Measurements from ENCODE around the gene M1AP. TPM values are rescaled to one million over a fixed set of nuclear protein-coding genes. Genes with fewer than 3 reads are reported as not detected.
"Not testable (repeated sequence)": the region's sequence is repeated elsewhere in the genome, so short reads cannot be mapped to it uniquely, and the experiment has no call there.

The M1AP gene
- total and polyA plus RNA-seq, 4 donors = 0.77 to 1.2 (median 0.88) TPM

GRCh38 chr2:74564222-74564621 is 83.9 kb downstream of the M1AP start:
- H3K36me3 ChIP-seq (ENCODE audit: control insufficient read depth in 4 of 4, insufficient read depth in 4 of 4, low read length in 4 of 4) = no peaks in the 10 kb centered on the region
- no peak for TF ChIP-seq CTCF (IDR thresholded peaks at IDR 0.05; ENCODE audit: control extremely low read depth, extremely low read depth)
- H3K4me1 ChIP-seq (ENCODE audit: control insufficient read depth in 5 of 5, insufficient read depth in 5 of 5, low read length in 5 of 5) = no peaks in the 10 kb centered on the region
- H3K27ac ChIP-seq (ENCODE audit: low read depth in 1 of 2, low read length in 1 of 2) = no peak overlapping the region
- DNase-seq = no peak
- ATAC-seq (ENCODE audit: insufficient read depth, low FRiP score) = no peak
- peaks cover 0 to 39% (median 13%) of the 10 kb centered on the region in 3 donors for H3K27me3 ChIP-seq (ENCODE audit: control insufficient read depth in 3 of 3, insufficient read depth in 3 of 3, low read length in 2 of 3)
- no peaks in the 10 kb centered on the region for H3K9me3 ChIP-seq (ENCODE audit: control insufficient read depth in 4 of 4, insufficient read depth in 3 of 4, low read length in 3 of 4)
- 77 to 88% methylated on average over 5 of the region's 5 CpGs for WGBS, 2 donors
- H3K9ac ChIP-seq (ENCODE audit: insufficient read depth in 1 of 2, low read length in 2 of 2) = no peak overlapping the region
- H3K4me3 ChIP-seq = no peak overlapping the region

GRCh38 chr2:74562126-74562775 is 85.9 kb downstream of the M1AP start:
- 79 to 85% methylated on average over 7 of the region's 7 CpGs for WGBS, 2 donors
- no peak overlapping the region for H3K27ac ChIP-seq (ENCODE audit: low read depth in 1 of 2, low read length in 1 of 2)
- no peak overlapping the region for H3K4me3 ChIP-seq
- H3K9ac ChIP-seq (ENCODE audit: insufficient read depth in 1 of 2, low read length in 2 of 2) = no peak overlapping the region
- H3K27me3 ChIP-seq (ENCODE audit: control insufficient read depth in 3 of 3, insufficient read depth in 3 of 3, low read length in 2 of 3) = peaks cover 0 to 25% (median 13%) of the 10 kb centered on the region in 3 donors
- no peak for ATAC-seq (ENCODE audit: insufficient read depth, low FRiP score)
- TF ChIP-seq CTCF (IDR thresholded peaks at IDR 0.05; ENCODE audit: control extremely low read depth, extremely low read depth) = no peak
- no peaks in the 10 kb centered on the region for H3K36me3 ChIP-seq (ENCODE audit: control insufficient read depth in 4 of 4, insufficient read depth in 4 of 4, low read length in 4 of 4)
- H3K4me1 ChIP-seq (ENCODE audit: control insufficient read depth in 5 of 5, insufficient read depth in 5 of 5, low read length in 5 of 5) = no peaks in the 10 kb centered on the region
- DNase-seq = no peak
- no peaks in the 10 kb centered on the region for H3K9me3 ChIP-seq (ENCODE audit: control insufficient read depth in 4 of 4, insufficient read depth in 3 of 4, low read length in 3 of 4)

GRCh38 chr2:74561022-74561421 is 87.1 kb downstream of the M1AP start:
- H3K4me1 ChIP-seq (ENCODE audit: control insufficient read depth in 5 of 5, insufficient read depth in 5 of 5, low read length in 5 of 5); H3K4me3 ChIP-seq; DNase-seq; ATAC-seq (ENCODE audit: insufficient read depth, low FRiP score); H3K36me3 ChIP-seq (ENCODE audit: control insufficient read depth in 4 of 4, insufficient read depth in 4 of 4, low read length in 4 of 4); H3K9ac ChIP-seq (ENCODE audit: insufficient read depth in 1 of 2, low read length in 2 of 2); H3K27ac ChIP-seq (ENCODE audit: low read depth in 1 of 2, low read length in 1 of 2); H3K9me3 ChIP-seq (ENCODE audit: control insufficient read depth in 4 of 4, insufficient read depth in 3 of 4, low read length in 3 of 4): not testable (repeated sequence)
- peaks cover 0 to 25% (median 13%) of the 10 kb centered on the region in 3 donors for H3K27me3 ChIP-seq (ENCODE audit: control insufficient read depth in 3 of 3, insufficient read depth in 3 of 3, low read length in 2 of 3)
- WGBS, 2 donors = 98 to 100% methylated on average over 1 of the region's 1 CpG

GRCh38 chr2:74560591-74560990 is 87.5 kb downstream of the M1AP start:
- Histone ChIP-seq H3K9me3 (ENCODE audit: control insufficient read depth in 4 of 4, insufficient read depth in 3 of 4, low read length in 3 of 4) (no peaks in the 10 kb centered on the region), H3K9ac (ENCODE audit: insufficient read depth in 1 of 2, low read length in 2 of 2) (no peak overlapping the region), H3K27me3 (ENCODE audit: control insufficient read depth in 3 of 3, insufficient read depth in 3 of 3, low read length in 2 of 3) (peaks cover 0 to 25% (median 13%) of the 10 kb centered on the region in 3 donors), H3K4me3 (no peak overlapping the region), H3K27ac (ENCODE audit: low read depth in 1 of 2, low read length in 1 of 2) (no peak overlapping the region), H3K36me3 (ENCODE audit: control insufficient read depth in 4 of 4, insufficient read depth in 4 of 4, low read length in 4 of 4) (peaks cover 0 to 7% (median 0%) of the 10 kb centered on the region in 4 donors), H3K4me1 (ENCODE audit: control insufficient read depth in 5 of 5, insufficient read depth in 5 of 5, low read length in 5 of 5) (peaks cover 0 to 3% (median 0%) of the 10 kb centered on the region in 5 donors)
- WGBS, 2 donors = 65 to 66% methylated on average over 6 of the region's 6 CpGs
- DNase-seq (no peak), ATAC-seq (ENCODE audit: insufficient read depth, low FRiP score) (no peak)
- TF ChIP-seq CTCF (IDR thresholded peaks at IDR 0.05; ENCODE audit: control extremely low read depth, extremely low read depth) = no peak

All from lung (tissue), 12 donors.